ENCODE data around the gene UGT1A4.

The UGT1A4 gene

GRCh38 chr2:233761040-233761769 lies 42.7 kb downstream of the UGT1A4 start:
- TF ChIP-seq, protein P1, sequence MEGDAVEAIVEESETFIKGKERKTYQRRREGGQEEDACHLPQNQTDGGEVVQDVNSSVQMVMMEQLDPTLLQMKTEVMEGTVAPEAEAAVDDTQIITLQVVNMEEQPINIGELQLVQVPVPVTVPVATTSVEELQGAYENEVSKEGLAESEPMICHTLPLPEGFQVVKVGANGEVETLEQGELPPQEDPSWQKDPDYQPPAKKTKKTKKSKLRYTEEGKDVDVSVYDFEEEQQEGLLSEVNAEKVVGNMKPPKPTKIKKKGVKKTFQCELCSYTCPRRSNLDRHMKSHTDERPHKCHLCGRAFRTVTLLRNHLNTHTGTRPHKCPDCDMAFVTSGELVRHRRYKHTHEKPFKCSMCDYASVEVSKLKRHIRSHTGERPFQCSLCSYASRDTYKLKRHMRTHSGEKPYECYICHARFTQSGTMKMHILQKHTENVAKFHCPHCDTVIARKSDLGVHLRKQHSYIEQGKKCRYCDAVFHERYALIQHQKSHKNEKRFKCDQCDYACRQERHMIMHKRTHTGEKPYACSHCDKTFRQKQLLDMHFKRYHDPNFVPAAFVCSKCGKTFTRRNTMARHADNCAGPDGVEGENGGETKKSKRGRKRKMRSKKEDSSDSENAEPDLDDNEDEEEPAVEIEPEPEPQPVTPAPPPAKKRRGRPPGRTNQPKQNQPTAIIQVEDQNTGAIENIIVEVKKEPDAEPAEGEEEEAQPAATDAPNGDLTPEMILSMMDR (IDR thresholded peaks at IDR 0.05; ENCODE audit: low read depth, low read length): no peak
- no peaks in the 10 kb centered on the region for H3K4me1 ChIP-seq
- DNase-seq: no peak
- no peaks in the 10 kb centered on the region for H3K36me3 ChIP-seq
- no peaks in the 10 kb centered on the region for H3K9me3 ChIP-seq
- peaks cover 10% of the 10 kb centered on the region for H3K27me3 ChIP-seq
- H3K4me3 ChIP-seq (ENCODE audit: low read depth, low read length): no peak overlapping the region

DNA sequence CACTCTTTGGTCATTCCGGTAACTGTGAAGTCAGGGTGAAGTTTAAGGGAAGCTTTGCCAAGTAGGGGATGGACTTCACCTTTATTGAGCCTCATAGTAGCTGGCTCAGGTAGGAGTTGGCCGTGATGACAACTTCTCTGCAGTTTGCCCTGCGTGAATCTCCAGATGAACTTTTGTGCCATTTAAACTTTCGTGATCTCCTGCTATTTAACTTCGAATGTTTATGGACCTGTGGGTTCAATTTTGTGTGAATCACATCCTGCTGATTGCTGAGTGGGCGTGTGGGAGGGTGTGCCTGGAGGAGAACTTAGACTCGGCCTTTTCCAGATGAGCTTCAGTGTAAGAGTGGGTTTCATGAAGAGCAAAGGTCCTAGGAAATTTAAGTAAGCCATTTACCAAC lies 45.7 kb downstream of the UGT1A4 start:
- Histone ChIP-seq H3K36me3 (no peaks in the 10 kb centered on the region), H3K27me3 (peaks cover 26% of the 10 kb centered on the region), H3K4me3 (ENCODE audit: low read depth, low read length) (no peak overlapping the region), H3K4me1 (no peaks in the 10 kb centered on the region), H3K9me3 (no peaks in the 10 kb centered on the region)
- no peak for DNase-seq
- TF ChIP-seq, protein P1 (IDR thresholded peaks at IDR 0.05; ENCODE audit: low read depth, low read length): no peak

DNA sequence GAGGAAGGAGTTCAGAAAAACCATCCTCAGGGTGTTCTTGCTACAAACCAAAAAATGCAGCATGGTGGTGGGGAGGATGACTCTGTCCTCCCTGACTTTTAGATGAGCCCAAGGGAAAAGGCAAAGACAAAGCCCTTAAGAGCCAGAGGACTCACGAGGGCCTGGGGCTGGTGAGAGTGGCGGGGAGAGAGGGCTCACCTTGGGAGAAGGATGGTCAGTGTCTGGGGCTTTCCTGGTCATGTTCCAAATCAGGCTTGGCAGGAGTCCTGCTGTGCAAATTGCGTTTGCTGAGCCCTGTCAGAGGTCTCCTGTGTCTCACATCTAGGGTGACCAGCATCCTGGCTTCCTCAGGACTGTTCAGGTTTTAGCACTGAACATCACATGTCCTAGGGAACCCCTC lies 46.2 kb downstream of the UGT1A4 start:
- H3K27me3 ChIP-seq: peaks cover 29% of the 10 kb centered on the region
- no peaks in the 10 kb centered on the region for H3K4me1 ChIP-seq
- H3K4me3 ChIP-seq (ENCODE audit: low read depth, low read length): no peak overlapping the region
- TF ChIP-seq, protein P1 (IDR thresholded peaks at IDR 0.05; ENCODE audit: low read depth, low read length): no peak
- no peak for DNase-seq
- H3K9me3 ChIP-seq: no peaks in the 10 kb centered on the region
- no peaks in the 10 kb centered on the region for H3K36me3 ChIP-seq

DNA sequence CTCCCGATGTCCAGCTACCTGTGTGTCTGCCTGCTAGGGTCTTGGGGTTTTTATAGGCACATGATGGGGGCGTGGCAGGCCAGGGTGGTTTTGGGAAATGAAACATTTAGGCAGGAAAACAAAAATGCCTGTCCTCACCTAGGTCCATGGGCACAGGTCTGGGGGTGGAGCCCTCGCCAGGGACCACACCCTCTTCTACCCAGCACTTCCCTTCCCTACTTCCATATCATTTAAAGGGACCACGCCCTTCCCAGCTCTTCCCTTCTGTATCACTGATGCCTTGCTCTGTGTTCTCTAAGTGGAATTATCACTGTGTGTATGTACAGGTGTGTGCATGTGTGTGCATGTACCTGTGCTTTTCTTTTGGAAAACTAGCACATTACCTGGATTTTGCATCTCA lies 47.9 kb downstream of the UGT1A4 start:
- H3K27me3 ChIP-seq: peaks cover 33% of the 10 kb centered on the region
- no peak overlapping the region for H3K4me3 ChIP-seq (ENCODE audit: low read depth, low read length)
- no peaks in the 10 kb centered on the region for H3K9me3 ChIP-seq
- DNase-seq: no peak
- H3K36me3 ChIP-seq: no peaks in the 10 kb centered on the region
- TF ChIP-seq, protein P1 (IDR thresholded peaks at IDR 0.05; ENCODE audit: low read depth, low read length): no peak
- no peaks in the 10 kb centered on the region for H3K4me1 ChIP-seq

DNA sequence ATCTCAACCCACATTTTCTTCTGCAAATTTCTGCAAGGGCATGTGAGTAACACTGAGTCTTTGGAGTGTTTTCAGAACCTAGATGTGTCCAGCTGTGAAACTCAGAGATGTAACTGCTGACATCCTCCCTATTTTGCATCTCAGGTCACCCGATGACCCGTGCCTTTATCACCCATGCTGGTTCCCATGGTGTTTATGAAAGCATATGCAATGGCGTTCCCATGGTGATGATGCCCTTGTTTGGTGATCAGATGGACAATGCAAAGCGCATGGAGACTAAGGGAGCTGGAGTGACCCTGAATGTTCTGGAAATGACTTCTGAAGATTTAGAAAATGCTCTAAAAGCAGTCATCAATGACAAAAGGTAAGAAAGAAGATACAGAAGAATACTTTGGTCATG lies 49.5 kb downstream of the UGT1A4 start:
- Histone ChIP-seq H3K36me3 (no peaks in the 10 kb centered on the region), H3K4me3 (ENCODE audit: low read depth, low read length) (no peak overlapping the region), H3K4me1 (no peaks in the 10 kb centered on the region), H3K27me3 (peaks cover 31% of the 10 kb centered on the region), H3K9me3 (no peaks in the 10 kb centered on the region)
- no peak for DNase-seq
- TF ChIP-seq, protein P1 (IDR thresholded peaks at IDR 0.05; ENCODE audit: low read depth, low read length): no peak

- Histone ChIP-seq H3K36me3 (no peaks in the 10 kb centered on the region), H3K4me1 (no peaks in the 10 kb centered on the region), H3K27me3 (peaks cover 23% of the 10 kb centered on the region), H3K4me3 (ENCODE audit: low read depth, low read length) (no peak overlapping the region), H3K9me3 (no peaks in the 10 kb centered on the region)
- DNase-seq: no peak
- TF ChIP-seq, protein P1 (IDR thresholded peaks at IDR 0.05; ENCODE audit: low read depth, low read length): no peak
Measured at GRCh38 chr2:233769260-233769659, 50.7 kb downstream of the UGT1A4 start.
